ENCODE measurements around the gene NEDD4L. TPM values are rescaled to one million over a fixed set of nuclear protein-coding genes. Genes with fewer than 3 reads are reported as not detected.

NEDD4L gene
- total RNA-seq, 1 donor from 2014 or later, result 162 TPM

- DNase-seq (ENCODE audit: low spot score, unreplicated experiment), result no peak
- Mint-ChIP-seq H3K27me3 (no peaks in the 10 kb centered on the region), H3K27ac (peak overlapping the region; percentile 71), H3K4me3 (ENCODE audit: low read depth) (no peak overlapping the region), H3K9me3 (ENCODE audit: low read depth) (no peaks in the 10 kb centered on the region), H3K36me3 (ENCODE audit: insufficient read depth) (peaks cover 10% of the 10 kb centered on the region), H3K4me1 (ENCODE audit: low read depth) (peaks cover 30% of the 10 kb centered on the region)
- no peak for TF ChIP-seq CTCF (IDR thresholded peaks at IDR 0.05; ENCODE audit: unreplicated experiment)
Observed at GRCh38 chr18:58140387-58141325, 96.6 kb downstream of the NEDD4L start.

- no peak for TF ChIP-seq CTCF (IDR thresholded peaks at IDR 0.05; ENCODE audit: unreplicated experiment)
- H3K4me3 Mint-ChIP-seq (ENCODE audit: low read depth), result no peak overlapping the region
- H3K27me3 Mint-ChIP-seq, result no peaks in the 10 kb centered on the region
- no peaks in the 10 kb centered on the region for H3K9me3 Mint-ChIP-seq (ENCODE audit: low read depth)
- H3K4me1 Mint-ChIP-seq (ENCODE audit: low read depth), result peaks cover 21% of the 10 kb centered on the region
- H3K36me3 Mint-ChIP-seq (ENCODE audit: insufficient read depth), result peaks cover 10% of the 10 kb centered on the region
- no peak for DNase-seq (ENCODE audit: low spot score, unreplicated experiment)
- no peak overlapping the region for H3K27ac Mint-ChIP-seq
Observed at GRCh38 chr18:58143386-58143785, 99.4 kb downstream of the NEDD4L start.

GRCh38 chr18:58144106-58144505 lies 100.1 kb downstream of the NEDD4L start:
- H3K27ac Mint-ChIP-seq, result no peak overlapping the region
- no peak overlapping the region for H3K4me3 Mint-ChIP-seq (ENCODE audit: low read depth)

GRCh38 chr18:58144671-58145285 lies 100.8 kb downstream of the NEDD4L start:
- TF ChIP-seq CTCF (IDR thresholded peaks at IDR 0.05; ENCODE audit: unreplicated experiment), result no peak
- Mint-ChIP-seq H3K9me3 (ENCODE audit: low read depth) (no peaks in the 10 kb centered on the region), H3K4me3 (ENCODE audit: low read depth) (no peak overlapping the region), H3K4me1 (ENCODE audit: low read depth) (peaks cover 31% of the 10 kb centered on the region), H3K27ac (no peak overlapping the region), H3K36me3 (ENCODE audit: insufficient read depth) (peaks cover 10% of the 10 kb centered on the region), H3K27me3 (no peaks in the 10 kb centered on the region)
- DNase-seq (ENCODE audit: low spot score, unreplicated experiment), result no peak

More at GRCh38 chr18:58144106-58144505, 100.1 kb downstream of the NEDD4L start:
- no peaks in the 10 kb centered on the region for H3K27me3 Mint-ChIP-seq
- TF ChIP-seq CTCF (IDR thresholded peaks at IDR 0.05; ENCODE audit: unreplicated experiment), result no peak
- no peaks in the 10 kb centered on the region for H3K9me3 Mint-ChIP-seq (ENCODE audit: low read depth)
- DNase-seq (ENCODE audit: low spot score, unreplicated experiment), result no peak
- H3K4me1 Mint-ChIP-seq (ENCODE audit: low read depth), result peaks cover 29% of the 10 kb centered on the region
- H3K36me3 Mint-ChIP-seq (ENCODE audit: insufficient read depth), result peaks cover 10% of the 10 kb centered on the region

- Mint-ChIP-seq H3K4me3 (ENCODE audit: low read depth) (no peak overlapping the region), H3K36me3 (ENCODE audit: insufficient read depth) (peaks cover 10% of the 10 kb centered on the region), H3K27me3 (no peaks in the 10 kb centered on the region), H3K4me1 (ENCODE audit: low read depth) (peaks cover 20% of the 10 kb centered on the region), H3K9me3 (ENCODE audit: low read depth) (no peaks in the 10 kb centered on the region), H3K27ac (peak overlapping the region; percentile 4)
- TF ChIP-seq CTCF (IDR thresholded peaks at IDR 0.05; ENCODE audit: unreplicated experiment), result no peak
- no peak for DNase-seq (ENCODE audit: low spot score, unreplicated experiment)
Observed at GRCh38 chr18:58146099-58146498, 102.1 kb downstream of the NEDD4L start.
